Superior temporal gyrus (tissue), 1 donor: ENCODE measurements around the gene COQ8A.
A peak's percentile ranks its signal among the peaks of the same experiment; 100 is the strongest.

Experiments
- DNase-seq: peaks from one replicate; pipeline ENCODE4 v3.0.0-alpha.2; 2016; ENCODE audit errors: extremely low spot score

Gene COQ8A

DNA sequence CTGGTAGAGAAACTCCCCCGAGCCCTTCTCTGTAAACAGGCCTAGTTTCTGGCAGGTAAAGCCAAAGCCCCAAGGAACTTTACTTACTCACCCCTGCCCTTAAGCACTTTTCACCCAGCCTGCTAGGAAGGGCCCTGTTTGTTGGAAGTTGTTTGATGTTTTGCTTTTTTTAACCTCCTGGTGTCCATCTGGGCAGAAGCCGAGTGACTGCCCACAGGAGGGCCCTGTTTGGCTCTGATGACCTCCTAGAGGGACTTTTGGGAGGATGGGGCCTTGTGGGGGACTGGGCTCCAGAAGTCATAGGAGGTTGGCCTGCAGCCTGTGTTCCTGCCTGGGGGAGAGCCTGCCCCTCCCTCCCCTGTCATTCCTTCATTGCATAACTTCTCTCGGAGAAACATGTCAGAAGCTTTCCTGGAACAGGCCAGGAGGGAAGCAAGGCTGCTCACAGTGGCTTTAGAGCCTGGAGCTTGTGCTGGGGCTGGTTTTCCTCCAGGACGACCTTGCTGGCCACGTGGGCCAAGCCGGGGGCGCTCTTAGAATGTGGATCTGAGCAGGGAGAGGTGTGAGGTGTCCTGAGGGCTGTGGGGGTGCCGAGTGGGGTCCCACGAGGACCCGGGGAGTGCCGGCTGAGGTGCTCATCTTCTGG, 33.9 kb downstream of the COQ8A start:
- DNase-seq, result no peak

DNA sequence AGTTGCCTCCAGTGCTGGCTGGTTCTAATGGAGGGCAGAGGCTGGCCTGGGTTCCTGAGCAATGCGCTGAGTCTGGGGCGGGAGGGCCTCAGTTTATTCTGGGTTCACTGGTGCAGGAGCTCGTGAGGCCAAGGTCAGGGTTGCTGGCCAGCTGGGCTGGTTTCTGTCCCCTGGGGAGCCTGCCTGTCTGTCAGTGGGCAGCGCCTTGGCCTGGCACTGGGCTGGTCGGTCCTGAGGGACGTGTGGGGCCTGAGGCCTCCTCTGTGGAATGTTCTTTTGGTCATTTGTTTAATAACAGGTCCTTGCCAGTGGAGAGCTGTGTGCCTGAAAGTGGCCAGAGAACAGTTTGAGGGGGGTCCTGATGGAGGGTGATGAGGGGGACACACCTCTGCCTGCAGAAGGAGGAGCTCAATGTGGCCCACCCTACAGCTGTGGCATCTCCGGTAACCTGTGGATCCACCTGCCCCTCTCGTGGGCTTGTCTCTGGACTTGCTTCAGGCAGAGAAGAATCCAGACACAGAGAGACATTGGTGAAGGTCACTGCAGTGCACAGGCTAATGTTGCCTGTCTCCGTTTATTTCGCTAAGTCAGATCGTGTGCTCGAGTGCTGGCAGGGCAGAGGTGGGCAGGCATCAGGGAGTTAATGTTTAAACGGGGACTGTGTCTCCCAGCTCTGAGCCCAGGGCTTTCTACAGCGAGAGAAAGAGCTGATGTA, 34.6 kb downstream of the COQ8A start:
- no peak for DNase-seq

- DNase-seq, result peak; percentile 90
Measured at GRCh38 chr1:226975259-226976250, 35.5 kb downstream of the COQ8A start.

DNA sequence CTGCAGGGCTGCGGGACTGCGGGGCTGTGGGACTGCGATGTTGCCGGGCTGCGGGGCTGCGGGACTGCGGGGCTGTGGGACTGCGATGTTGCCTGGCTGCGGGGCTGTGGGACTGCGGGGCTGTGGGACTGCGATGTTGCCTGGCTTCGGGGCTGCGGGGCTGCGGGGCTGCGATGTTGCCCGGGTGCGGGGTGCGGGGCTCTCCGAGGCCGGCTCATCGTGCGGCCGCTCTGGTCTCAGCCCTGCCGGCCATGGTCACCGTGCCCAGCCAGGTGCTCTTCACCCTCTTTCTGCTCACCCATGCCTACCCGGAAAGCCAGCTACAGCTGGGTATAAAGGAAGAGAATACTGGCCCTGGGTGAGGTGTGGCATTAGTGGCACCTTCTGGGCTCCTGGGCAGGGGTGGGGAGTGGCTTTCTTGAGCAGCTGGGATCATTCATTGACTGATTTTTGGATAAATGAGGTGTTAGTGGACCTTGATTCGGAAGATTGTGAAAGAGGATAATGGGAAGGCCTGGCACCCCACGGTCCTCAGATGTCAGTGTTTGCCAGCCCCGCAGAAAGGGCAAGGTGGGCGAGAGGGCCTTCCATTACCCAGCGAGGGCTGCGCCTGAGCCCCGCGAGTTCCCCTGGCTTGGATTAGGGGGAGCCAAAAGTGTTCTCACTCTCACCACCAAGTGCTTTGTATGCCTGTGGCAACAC, 36.3 kb downstream of the COQ8A start:
- DNase-seq, result no peak

DNA sequence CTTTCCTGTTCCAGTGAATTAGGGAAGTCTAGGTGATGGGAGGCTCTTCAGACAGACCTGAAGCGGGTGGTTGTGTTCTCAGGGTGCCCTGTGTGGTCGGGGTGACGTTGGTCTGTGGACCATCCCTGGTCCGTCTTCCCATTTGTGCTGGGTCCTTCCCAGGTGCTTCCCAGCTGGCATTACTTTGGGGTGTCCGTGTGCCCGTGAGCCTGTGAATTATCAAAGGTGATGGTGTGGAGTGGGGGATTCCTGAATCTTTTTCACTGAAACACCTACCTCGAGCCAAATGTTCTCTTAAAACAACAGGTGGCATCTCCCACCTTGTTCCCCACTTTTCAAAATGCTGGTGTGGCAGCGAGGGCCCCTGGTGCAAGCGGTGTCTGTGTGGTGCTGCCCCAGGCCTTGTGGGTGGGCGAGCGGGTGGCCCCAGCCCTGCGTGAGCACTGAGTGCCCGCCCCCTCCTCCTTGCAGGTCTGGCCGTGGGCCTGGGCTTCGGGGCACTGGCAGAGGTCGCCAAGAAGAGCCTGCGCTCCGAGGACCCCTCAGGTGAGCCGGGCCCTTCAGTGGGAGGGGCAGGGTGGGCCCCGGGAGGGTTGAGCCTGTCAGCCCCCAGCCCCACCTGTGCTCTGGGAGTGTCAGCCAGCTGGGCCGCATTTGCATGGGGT, 37.0 kb downstream of the COQ8A start:
- DNase-seq, result no peak

DNA sequence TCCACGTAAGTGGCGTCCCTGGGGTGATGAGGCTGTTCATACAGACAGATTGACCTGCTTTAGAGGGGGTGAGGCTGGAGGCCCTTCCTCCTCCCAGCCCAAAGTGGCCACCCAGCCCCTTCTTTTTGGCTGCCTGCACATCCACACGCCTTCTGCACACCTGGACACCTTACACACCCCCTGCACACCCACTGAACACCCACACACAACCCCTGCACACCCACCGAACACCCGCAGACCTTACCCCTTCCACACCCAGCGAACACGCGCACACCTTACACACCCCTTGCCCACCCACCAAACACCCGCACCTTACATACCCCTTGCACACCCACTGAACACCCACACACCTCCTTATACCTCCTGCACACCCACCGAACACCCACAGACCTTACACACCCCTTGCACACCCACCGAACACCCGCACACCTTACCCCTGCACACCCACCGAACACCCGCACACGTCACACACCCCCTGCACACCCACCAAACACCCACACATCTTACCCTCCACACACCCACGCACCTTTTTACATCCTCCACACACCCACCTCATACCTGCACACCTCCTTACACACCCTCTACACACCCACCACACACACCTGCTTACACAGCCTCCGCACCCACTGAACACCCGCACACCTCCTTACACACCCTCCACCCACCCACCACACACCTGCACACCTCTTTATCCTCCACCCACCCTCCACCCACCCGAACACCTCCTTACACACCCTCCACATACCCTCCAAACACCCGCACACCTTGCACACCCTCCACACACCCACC, 37.7 kb downstream of the COQ8A start:
- no peak for DNase-seq

GRCh38 chr1:226978432-226979114, 38.5 kb downstream of the COQ8A start:
- no peak for DNase-seq

GRCh38 chr1:226979115-226979516, 39.0 kb downstream of the COQ8A start:
- no peak for DNase-seq

GRCh38 chr1:226979517-226980121, 39.5 kb downstream of the COQ8A start:
- peak; percentile 75 for DNase-seq

DNA sequence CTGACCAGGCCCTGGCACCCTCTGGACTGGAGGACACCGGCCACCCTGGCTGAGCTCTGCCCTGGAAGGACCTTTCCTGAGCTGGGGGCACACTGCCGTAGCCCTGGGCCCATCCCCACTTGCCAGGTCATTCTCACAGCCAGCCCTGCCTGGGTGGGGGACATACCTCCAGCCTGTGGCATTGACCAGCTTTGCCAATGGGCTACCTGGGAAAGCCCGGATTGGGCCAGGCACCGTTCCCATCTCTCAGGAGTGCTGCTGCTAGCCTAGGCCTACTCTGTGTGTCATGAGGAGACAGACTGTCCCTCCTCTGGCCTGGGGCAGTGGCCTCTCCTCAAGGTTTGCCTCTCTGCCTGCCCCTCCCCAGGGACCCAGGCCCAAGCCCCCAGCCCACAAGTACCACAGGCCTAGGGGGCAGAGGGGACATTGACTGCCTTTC, 40.0 kb downstream of the COQ8A start:
- no peak for DNase-seq

DNA sequence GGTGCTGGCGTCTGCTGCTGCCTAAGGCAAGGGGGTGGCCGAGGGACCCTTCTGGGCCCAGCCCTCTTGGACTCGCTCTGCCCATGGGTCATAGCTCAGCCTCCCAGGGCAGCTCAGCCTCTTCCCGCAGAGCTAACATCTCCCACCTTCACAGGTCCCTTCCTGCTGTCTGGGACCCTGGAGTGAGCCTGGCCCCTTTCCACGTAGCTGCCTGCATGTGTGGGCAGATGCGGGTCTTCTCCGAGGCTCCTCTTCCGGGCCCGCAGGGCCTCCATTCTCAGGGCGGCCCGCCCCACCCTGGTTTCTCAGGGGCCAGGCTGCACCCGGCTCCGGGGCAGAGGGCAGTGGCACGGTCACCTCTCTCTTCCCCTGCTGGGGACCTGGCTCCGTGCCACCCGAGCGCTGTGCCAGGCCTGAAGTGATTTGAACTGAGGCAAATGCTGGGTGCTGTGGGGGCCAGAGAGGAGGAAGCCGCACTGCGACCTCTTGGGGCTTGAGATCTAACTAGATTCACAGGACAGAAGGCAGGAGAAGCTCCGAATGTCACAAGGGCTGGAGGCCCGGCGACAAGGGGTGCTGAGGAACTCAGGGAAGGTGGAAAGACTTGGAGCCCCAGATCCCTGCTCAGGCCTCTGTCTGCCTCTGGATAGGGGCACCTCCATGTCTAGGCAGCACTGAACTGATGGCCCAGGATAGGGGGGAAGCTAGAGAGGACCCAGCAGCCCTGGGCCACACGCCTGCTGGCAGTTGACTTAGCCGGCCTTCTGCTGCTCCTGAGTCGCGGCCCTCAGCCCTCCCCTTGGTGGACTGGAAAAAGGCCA, 40.7 kb downstream of the COQ8A start:
- DNase-seq, result no peak

DNA sequence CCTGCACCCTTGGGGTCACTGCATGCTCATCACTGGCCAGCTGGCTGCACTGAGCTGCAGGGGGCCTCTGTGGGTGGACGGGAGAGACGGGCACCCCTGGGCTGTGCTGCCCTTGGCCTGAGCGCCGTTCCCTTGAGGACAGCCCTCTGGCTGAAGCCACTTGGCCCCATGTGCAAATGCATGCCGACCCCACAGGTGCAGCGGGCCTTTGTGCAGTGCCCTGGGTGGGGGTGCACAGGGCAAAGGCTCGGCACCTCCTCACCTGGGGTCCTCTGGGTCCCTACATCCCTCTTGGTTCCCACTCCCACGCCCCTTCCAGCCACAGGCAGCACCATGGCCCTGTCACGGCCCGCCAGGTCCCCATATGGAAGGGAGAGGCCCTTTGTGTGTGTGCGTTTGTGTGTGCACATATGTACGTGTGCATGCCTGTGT, 41.3 kb downstream of the COQ8A start:
- DNase-seq, result no peak

DNA sequence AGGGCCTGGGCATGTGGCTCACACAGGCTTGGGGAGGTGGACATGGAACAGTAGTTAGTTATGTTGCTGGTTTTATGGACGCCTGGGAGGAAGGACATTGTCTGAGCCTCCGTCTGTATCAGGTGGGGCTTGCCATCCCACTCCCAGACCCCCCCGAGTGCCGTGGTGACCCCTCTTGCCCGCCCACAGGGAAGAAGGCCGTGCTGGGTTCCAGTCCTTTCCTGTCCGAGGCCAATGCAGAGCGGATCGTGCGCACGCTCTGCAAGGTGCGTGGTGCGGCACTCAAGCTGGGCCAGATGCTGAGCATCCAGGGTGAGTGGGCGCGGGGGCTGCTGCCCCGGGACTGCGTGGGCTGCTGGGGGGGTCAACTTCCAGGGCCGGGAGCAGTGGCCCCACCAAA, 41.7 kb downstream of the COQ8A start:
- no peak for DNase-seq

GRCh38 chr1:226982451-226983177, 42.5 kb downstream of the COQ8A start:
- DNase-seq, result no peak

DNA sequence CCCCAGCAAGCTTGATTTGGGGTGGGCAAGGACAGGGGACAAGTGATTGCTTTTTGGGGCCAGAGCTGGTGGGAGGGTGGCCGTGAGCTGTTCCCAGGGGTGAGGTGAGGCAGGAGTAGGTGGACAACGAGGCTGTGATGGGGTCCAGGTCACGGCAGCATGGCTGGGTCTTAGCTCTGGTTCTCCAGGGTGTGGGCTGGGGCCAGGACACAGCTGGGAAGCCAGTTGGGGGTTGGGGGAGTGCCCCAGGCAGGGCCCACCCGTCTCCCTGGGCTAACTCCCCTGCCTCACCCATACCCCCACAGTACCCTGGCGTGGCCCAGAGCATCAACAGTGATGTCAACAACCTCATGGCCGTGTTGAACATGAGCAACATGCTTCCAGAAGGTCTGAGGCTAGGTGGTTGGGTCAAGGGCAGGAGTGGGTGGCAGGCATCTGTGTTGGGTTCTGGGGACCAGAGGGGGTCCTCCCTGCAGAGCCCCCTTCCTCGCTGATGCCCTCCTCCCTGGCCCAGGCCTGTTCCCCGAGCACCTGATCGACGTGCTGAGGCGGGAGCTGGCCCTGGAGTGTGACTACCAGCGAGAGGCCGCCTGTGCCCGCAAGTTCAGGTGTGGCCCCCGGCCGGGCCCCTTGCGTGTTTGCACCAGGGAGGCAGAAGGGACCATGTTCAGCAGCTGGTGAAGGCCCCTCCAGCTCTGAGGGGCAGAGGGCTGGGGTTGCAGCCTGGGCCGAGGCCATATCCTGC, 43.3 kb downstream of the COQ8A start:
- no peak for DNase-seq

- DNase-seq, result no peak
Measured at GRCh38 chr1:226983992-226984364, 43.9 kb downstream of the COQ8A start.
